ENCODE results near the gene SFRP2. TPM values are rescaled to one million over a fixed set of nuclear protein-coding genes. Genes with fewer than 3 reads are reported as not detected.

Gene SFRP2
- total RNA-seq, 2 experiments from 2014 or later, result not detected

DNA sequence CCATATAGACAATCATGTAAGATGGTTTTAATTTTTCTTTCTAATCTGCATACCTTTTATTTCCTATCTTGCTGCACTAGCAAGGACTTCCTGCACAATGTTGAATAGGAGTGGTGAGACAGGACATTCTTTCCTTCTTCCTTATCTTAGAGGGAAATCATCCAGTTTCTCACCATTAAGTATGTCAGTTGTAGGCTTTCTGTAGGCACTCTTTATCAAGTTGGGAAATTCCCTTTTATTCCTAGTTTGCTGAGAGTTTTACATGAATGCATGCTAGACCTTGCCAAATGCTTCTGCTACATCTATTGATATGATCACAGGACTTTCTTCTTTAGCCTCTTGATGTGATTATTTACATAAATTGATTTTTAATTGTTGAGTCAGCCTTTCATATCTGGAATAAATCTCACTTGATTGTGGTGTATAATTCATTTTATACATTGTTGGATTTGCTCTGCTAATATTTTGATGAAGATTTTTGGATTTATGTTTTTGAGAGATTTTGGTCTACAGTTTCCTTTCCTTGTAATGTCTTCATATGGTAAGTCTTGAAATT is 52.9 kb downstream of the SFRP2 start:
- Mint-ChIP-seq H3K4me1 (ENCODE audit: low read depth) (peaks cover 4% of the 10 kb centered on the region), H3K4me3 (no peak overlapping the region), H3K9me3 (peaks cover 5% of the 10 kb centered on the region), H3K36me3 (no peaks in the 10 kb centered on the region), H3K27me3 (peaks cover 4% of the 10 kb centered on the region), H3K27ac (no peak overlapping the region)
- no peak for DNase-seq
- intact Hi-C loops (cut with micrococcal nuclease), result no loop called here
- CTCF ChIA-PET, result no interaction called here
- POLR2A ChIA-PET, result no interaction called here

DNA sequence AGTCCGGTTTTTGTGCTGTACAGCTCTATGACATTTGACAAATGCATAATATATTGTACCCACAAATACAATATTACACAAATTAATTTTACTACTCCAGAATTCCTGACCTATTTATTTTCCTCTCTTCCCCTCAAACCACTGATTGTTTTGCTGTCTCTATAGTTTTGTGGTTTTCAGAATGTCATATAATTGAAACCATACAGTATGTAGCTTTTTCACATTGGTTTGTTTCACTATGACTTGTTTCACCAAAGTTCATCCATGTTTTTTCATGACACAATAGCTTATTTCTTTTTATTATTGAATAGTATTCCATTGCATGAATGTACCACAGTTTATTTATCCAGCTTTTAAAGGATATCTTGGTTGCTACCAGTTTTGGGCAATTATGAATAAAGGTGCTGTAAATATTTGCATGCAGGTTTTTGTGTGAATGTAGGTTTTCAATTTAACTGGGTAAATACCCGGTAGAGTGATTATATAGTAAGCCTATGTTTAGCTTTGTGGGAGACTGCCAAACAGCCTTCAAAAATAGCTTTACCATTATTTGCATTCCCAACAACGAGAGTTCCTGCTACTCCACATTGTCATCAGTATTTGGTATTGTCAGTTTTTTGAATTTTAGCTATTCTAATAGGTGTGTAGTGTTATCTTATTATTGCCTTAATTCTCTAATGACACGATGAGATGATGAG is 55.0 kb downstream of the SFRP2 start:
- CTCF ChIA-PET, result interaction anchor here (1.0 to 1.1 kb wide), 2 partner anchors 16 to 99 kb away, joined by 4 read pairs; no protein-coding TSS in a partner anchor
- Mint-ChIP-seq H3K9me3 (no peaks in the 10 kb centered on the region), H3K27ac (no peak overlapping the region), H3K27me3 (no peaks in the 10 kb centered on the region), H3K4me1 (ENCODE audit: low read depth) (peaks cover 4% of the 10 kb centered on the region), H3K36me3 (no peaks in the 10 kb centered on the region), H3K4me3 (no peak overlapping the region)
- POLR2A ChIA-PET, result no interaction called here
- no peak for DNase-seq
- intact Hi-C loops (cut with micrococcal nuclease), result no loop called here

DNA sequence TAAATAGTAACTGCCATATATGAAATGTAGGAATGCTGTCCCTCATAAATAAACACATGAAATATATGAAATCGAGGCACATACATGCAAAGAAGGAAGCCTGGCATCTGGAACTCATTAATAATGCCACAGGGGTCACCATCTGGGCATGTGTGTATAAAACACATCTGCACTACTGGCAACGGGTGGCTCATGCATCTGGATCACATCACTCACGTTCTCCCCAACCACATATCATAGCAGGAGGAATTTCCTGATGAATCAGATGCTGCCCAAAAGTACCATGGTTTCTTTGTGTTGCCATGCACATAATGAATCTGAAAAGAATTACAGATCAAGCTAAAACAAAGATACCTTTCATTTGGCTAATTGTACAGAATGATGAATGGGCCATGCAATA is 57.6 kb downstream of the SFRP2 start:
- DNase-seq, result no peak
- Mint-ChIP-seq H3K4me3 (no peak overlapping the region), H3K27ac (no peak overlapping the region), H3K4me1 (ENCODE audit: low read depth) (peaks cover 4% of the 10 kb centered on the region), H3K9me3 (no peaks in the 10 kb centered on the region), H3K36me3 (no peaks in the 10 kb centered on the region), H3K27me3 (no peaks in the 10 kb centered on the region)
- intact Hi-C loops (cut with micrococcal nuclease), result no loop called here
- ChIA-PET CTCF (no interaction called here), POLR2A (no interaction called here)

Other genes starting within 250 kb of the SFRP2 start
- 1 to 10 TPM; 1.3 to 1.6 TPM for gene TLR2, start 104.8 kb downstream of the SFRP2 start, total RNA-seq
- not detected for gene RNF175, start 29.1 kb downstream of the SFRP2 start, total RNA-seq

Data from activated CD4-positive, alpha-beta memory T cell treated with anti-CD3 and anti-CD28 coated beads for 36 hours (primary cell).